ENCODE results near the gene VWA7. TPM values are rescaled to one million over a fixed set of nuclear protein-coding genes. Genes with fewer than 3 reads are reported as not detected.

Gene VWA7
- 0.45 and 0.56 TPM in 2 replicates for polyA plus RNA-seq (2012; rRNA removed)
- 0.33 and 0.71 TPM in 2 replicates for polyA plus RNA-seq (2012; cell fraction: cytosol; rRNA removed)
- polyA plus RNA-seq (2012; cell fraction: nucleus; rRNA removed): 3.3 and 3.5 TPM in 2 replicates

DNA sequence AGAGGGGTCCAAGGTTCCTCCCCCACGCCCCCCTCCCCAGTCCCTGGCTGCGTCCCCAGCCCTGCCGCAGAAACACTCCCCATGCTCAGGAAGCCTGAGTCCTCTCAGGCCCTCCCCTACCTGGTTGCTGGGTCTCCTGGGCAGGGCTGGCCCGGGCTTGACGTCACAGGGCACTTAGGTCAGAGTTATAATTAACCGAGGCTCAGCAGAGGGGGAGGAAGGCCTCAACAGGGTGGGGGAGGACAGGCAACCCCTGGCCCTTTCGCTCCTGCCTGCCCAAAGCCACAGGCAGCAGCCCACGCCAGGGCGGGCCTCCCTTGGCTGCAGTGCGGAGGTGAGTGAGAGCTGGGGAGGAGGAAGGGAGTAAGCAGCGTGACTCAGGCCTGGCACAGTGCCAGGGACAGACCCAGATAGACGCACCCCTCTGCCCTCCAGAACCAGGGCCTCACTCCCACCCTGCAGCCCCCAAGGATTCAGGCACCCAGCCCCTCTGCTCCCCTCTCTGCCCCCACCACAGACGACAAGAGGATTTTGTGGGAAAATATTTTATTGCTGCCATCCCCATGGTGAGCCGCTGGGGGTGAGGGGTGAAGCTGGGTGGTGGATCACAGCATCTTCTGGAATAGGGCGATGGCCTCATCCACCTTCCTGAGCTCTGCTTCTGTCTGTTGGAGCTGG, at the start of gene VWA7:
TSS of gene VWA7 (minus strand) at position 340 of the 678 bp plus-strand sequence. CDS start 549 bp downstream, outside the sequence.
- ChIA-PET POLR2A (no interaction called here), CTCF (interaction anchor here (0.9 to 9.9 kb wide), 5 partner anchors 8 to 196 kb away, joined by 3 to 62 read pairs (median 6); no protein-coding TSS in a partner anchor)
- Histone ChIP-seq H3K36me3 (replicated peaks in 1 of 2; ENCODE audit: control insufficient read depth in 1 of 2, insufficient read depth in 2 of 2, low read length in 1 of 2) (peaks cover 0 to 35% of the 10 kb centered on the region in 2 experiments), H3K9me3 (no peaks in the 10 kb centered on the region), H3K27me3 (ENCODE audit: insufficient read depth) (no peaks in the 10 kb centered on the region), H3K9ac (0 out of 2 replicates have a peak within 1 kb of the TSS, but pooled peaks have one; percentile 23), H2AFZ (ENCODE audit: low read depth) (no peak within 1 kb of the TSS), H3K4me1 (ENCODE audit: control insufficient read depth in 1 of 2, insufficient read depth in 2 of 2, low read depth in 1 of 2, low read length in 1 of 2) (peaks cover 9 to 10% of the 10 kb centered on the region in 2 experiments; a peak in 2 of 4 replicates), H3K4me3 (ENCODE audit: low read depth in 2 of 2, low read length in 1 of 2) (no peak within 1 kb of the TSS), H3K4me2 (peak within 1 kb of the TSS; percentile 69), H3K9me2 (no peaks in the 10 kb centered on the region), H3K79me2 (ENCODE audit: insufficient read depth) (no peaks in the 10 kb centered on the region), H3F3A (replicated peaks; ENCODE audit: insufficient read depth) (peaks cover 3% of the 10 kb centered on the region), H3K27ac (ENCODE audit: low read depth in 2 of 2, low read length in 1 of 2) (no peak within 1 kb of the TSS; a peak in 2 of 4 replicates), H4K20me1 (ENCODE audit: insufficient read depth) (no peaks in the 10 kb centered on the region)
- TF ChIP-seq JUND (IDR thresholded peaks at IDR 0.05): peak; percentile 63; the same call in 1 of the 2 replicates
- no peak for TF ChIP-seq TEAD4 (IDR thresholded peaks at IDR 0.05; ENCODE audit: borderline replicate concordance, insufficient read depth)
- TF ChIP-seq PBX3 (IDR thresholded peaks at IDR 0.05): peak; percentile 50
- peak; percentile 28; the same call in 1 of the 2 replicates for TF ChIP-seq TCF12 (IDR thresholded peaks at IDR 0.05)
- TF ChIP-seq MEF2A (IDR thresholded peaks at IDR 0.05; ENCODE audit: borderline replicate concordance, low read depth): peak; percentile 54; the same call in 1 of the 2 replicates
- TF ChIP-seq SIN3A (IDR thresholded peaks at IDR 0.05; ENCODE audit: borderline replicate concordance, low read depth, low read length): no peak; the same call in 1 of the 2 replicates
- peak; percentile 59; the same call in 1 of the 2 replicates for TF ChIP-seq FOSL2 (IDR thresholded peaks at IDR 0.05; ENCODE audit: borderline replicate concordance, low read depth)
- peak; percentile 95 for TF ChIP-seq NFIC (IDR thresholded peaks at IDR 0.05; ENCODE audit: borderline replicate concordance)
- TF ChIP-seq ELF1 (IDR thresholded peaks at IDR 0.05): no peak
- TF ChIP-seq POLR2AphosphoS5 (IDR thresholded peaks at IDR 0.05; ENCODE audit: low read depth, low read length): peak; percentile 40; the same call in 1 of the 2 replicates
- TF ChIP-seq, protein P1, sequence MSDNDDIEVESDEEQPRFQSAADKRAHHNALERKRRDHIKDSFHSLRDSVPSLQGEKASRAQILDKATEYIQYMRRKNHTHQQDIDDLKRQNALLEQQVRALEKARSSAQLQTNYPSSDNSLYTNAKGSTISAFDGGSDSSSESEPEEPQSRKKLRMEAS (IDR thresholded peaks at IDR 0.05; ENCODE audit: low read depth): peak; percentile 60; the same call in 1 of the 2 replicates
- no peak for TF ChIP-seq SMC3 (IDR thresholded peaks at IDR 0.05; ENCODE audit: low read depth, low read length)
- TF ChIP-seq EP300 (IDR thresholded peaks at IDR 0.05; ENCODE audit: borderline replicate concordance in 1 of 2, low read depth in 1 of 2, low read length in 1 of 2): peak in 1 of 2 experiments; percentile 14; a peak in 1 of 4 replicates
- TF ChIP-seq, protein P2, sequence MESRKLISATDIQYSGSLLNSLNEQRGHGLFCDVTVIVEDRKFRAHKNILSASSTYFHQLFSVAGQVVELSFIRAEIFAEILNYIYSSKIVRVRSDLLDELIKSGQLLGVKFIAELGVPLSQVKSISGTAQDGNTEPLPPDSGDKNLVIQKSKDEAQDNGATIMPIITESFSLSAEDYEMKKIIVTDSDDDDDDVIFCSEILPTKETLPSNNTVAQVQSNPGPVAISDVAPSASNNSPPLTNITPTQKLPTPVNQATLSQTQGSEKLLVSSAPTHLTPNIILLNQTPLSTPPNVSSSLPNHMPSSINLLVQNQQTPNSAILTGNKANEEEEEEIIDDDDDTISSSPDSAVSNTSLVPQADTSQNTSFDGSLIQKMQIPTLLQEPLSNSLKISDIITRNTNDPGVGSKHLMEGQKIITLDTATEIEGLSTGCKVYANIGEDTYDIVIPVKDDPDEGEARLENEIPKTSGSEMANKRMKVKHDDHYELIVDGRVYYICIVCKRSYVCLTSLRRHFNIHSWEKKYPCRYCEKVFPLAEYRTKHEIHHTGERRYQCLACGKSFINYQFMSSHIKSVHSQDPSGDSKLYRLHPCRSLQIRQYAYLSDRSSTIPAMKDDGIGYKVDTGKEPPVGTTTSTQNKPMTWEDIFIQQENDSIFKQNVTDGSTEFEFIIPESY (IDR thresholded peaks at IDR 0.05; ENCODE audit: borderline replicate concordance, low read depth): peak; percentile 39; the same call in 1 of the 2 replicates
- WGBS (ENCODE audit: low lambda C conversion rate): 22% methylated on average over 8 of the region's 15 CpGs
- DNase-seq: peak; percentile 71

Data from SK-N-SH (cell line).